PC-3 (cell line): Measurements from ENCODE around the gene ATP6V1G1.

Experiments used
- EZH2 ChIP-seq: fragments of 300-600 bp; sonication (generic); IDR thresholded peaks from one replicate; pipeline ENCODE4 v1.6.1; 2017; ENCODE audit warnings: antibody characterized with exemption, mild to moderate bottlenecking, low read length; ENCODE audit not compliant: unreplicated experiment
- TF ChIP-seq, protein P1 (sequence below): fragments of 300-600 bp; sonication (generic); conservative IDR thresholded peaks from 2 replicates; pipeline ENCODE4 v1.5.1; 2017; ENCODE audit warnings: antibody characterized with exemption, low read depth, mild to moderate bottlenecking, low read length

DNA sequence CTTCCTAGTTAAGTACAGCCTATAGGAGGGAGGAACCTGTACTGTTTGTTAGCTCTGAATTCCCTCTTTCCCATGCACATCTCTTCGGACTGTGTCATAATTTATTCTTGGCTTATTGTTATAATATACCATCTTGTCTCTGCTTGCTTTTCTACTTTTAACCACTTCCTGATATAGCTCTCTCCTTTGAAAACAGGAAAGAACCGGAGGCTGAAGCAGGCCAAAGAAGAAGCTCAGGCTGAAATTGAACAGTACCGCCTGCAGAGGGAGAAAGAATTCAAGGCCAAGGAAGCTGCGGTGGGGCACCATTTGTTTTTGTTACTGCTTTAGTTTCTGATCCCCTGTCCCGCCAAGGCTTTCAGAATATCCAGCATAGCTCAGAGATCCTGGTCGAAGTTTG lies 4.8 kb downstream of the ATP6V1G1 start:
- TF ChIP-seq, protein P1, sequence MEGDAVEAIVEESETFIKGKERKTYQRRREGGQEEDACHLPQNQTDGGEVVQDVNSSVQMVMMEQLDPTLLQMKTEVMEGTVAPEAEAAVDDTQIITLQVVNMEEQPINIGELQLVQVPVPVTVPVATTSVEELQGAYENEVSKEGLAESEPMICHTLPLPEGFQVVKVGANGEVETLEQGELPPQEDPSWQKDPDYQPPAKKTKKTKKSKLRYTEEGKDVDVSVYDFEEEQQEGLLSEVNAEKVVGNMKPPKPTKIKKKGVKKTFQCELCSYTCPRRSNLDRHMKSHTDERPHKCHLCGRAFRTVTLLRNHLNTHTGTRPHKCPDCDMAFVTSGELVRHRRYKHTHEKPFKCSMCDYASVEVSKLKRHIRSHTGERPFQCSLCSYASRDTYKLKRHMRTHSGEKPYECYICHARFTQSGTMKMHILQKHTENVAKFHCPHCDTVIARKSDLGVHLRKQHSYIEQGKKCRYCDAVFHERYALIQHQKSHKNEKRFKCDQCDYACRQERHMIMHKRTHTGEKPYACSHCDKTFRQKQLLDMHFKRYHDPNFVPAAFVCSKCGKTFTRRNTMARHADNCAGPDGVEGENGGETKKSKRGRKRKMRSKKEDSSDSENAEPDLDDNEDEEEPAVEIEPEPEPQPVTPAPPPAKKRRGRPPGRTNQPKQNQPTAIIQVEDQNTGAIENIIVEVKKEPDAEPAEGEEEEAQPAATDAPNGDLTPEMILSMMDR, result peak; percentile 35; the same call in 1 of the 2 replicates
- no peak for TF ChIP-seq EZH2
